CD8-positive, alpha-beta memory T cell (primary cell): ENCODE data around the gene SEC31A. TPM values are rescaled to one million over a fixed set of nuclear protein-coding genes. Genes with fewer than 3 reads are reported as not detected.
A peak's percentile ranks its signal among the peaks of the same experiment; 100 is the strongest.

Experiments
- CTCF ChIA-PET: fragments of 350-600 bp; sonication (Branson Sonifier 250); formaldehyde crosslinking; loops from one replicate; lab custom pipeline; 2021; ENCODE audit warnings: antibody characterized with exemption; lab: Charles Lee
- POLR2A ChIA-PET: fragments of 350-600 bp; sonication (Branson Sonifier 250); formaldehyde crosslinking; loops from one replicate; lab custom pipeline; 2021; ENCODE audit warnings: antibody characterized with exemption; lab: Charles Lee
- DNase-seq, 5 donors: peaks; one replicate each; pipeline versions ENCODE4 v3.0.0 to v3.0.0-alpha.2; 2020 to 2022; ENCODE audit warnings: mixed read lengths in 1 of 5
- H3K27ac ChIP-seq: one replicate; pipeline ENCODE4 v1.7.0; 2013; ENCODE audit warnings: low read depth, mild to moderate bottlenecking, low read length, moderate library complexity
- H3K27me3 ChIP-seq: 2 replicates; pipeline ENCODE4 v1.7.0; 2013; ENCODE audit warnings: low read length, mild to moderate bottlenecking; ENCODE audit not compliant: insufficient read depth, poor library complexity, severe bottlenecking
- H3K36me3 ChIP-seq: 2 replicates; pipeline ENCODE4 v1.7.0; 2013; ENCODE audit warnings: mild to moderate bottlenecking, low read length, moderate library complexity; ENCODE audit not compliant: insufficient read depth
- H3K4me1 ChIP-seq: 2 replicates; pipeline ENCODE4 v1.7.0; 2013; ENCODE audit warnings: mild to moderate bottlenecking, low read length, moderate library complexity; ENCODE audit not compliant: insufficient read depth
- H3K4me3 ChIP-seq: 2 replicates; pipeline ENCODE4 v1.7.0; 2013; ENCODE audit warnings: mild to moderate bottlenecking, low read length
- H3K9me3 ChIP-seq: 2 replicates; pipeline ENCODE4 v1.7.0; 2013; ENCODE audit warnings: mild to moderate bottlenecking, low read length
- H3K27ac Mint-ChIP-seq, 8 donors: one replicate each; pipeline ENCODE4 v1.8.0; 2020 to 2021; ENCODE audit warnings: mixed read lengths in 8 of 8, mild to moderate bottlenecking in 6 of 8, inconsistent platforms in 3 of 8, moderate library complexity in 3 of 8
- H3K27me3 Mint-ChIP-seq, 2 donors: one replicate each; pipeline ENCODE4 v1.8.0; 2020 to 2021; ENCODE audit warnings: mixed read lengths in 2 of 2, mild to moderate bottlenecking in 1 of 2, moderate library complexity in 1 of 2
- H3K36me3 Mint-ChIP-seq, 3 donors: one replicate each; pipeline ENCODE4 v1.8.0; 2020 to 2021; ENCODE audit warnings: mixed read lengths in 3 of 3, inconsistent platforms in 1 of 3, mild to moderate bottlenecking in 1 of 3
- H3K4me1 Mint-ChIP-seq, 3 donors: one replicate each; pipeline ENCODE4 v1.8.0; 2020 to 2021; ENCODE audit warnings: mixed read lengths in 3 of 3, inconsistent platforms in 1 of 3, mild to moderate bottlenecking in 1 of 3
- H3K4me3 Mint-ChIP-seq, 7 donors: one replicate each; pipeline ENCODE4 v1.8.0; 2020 to 2021; ENCODE audit warnings: mixed read lengths in 7 of 7, mild to moderate bottlenecking in 6 of 7, moderate library complexity in 4 of 7, inconsistent platforms in 2 of 7
- H3K9me3 Mint-ChIP-seq, 5 donors: one replicate each; pipeline ENCODE4 v1.8.0; 2020 to 2022; ENCODE audit warnings: mixed read lengths in 5 of 5, mild to moderate bottlenecking in 3 of 5, moderate library complexity in 2 of 5, inconsistent platforms in 1 of 5
- polyA plus RNA-seq: library from polyadenylated mRNA; unstranded; fragments of 300-500 nt; fragmentation: Illumina TruSeq; gene quantifications from one replicate; pipeline ENCODE4 v1.2.3, GENCODE V29; 2021
- total RNA-seq, 2 experiments: library from RNA; stranded (reverse); gene quantifications; one replicate each; pipeline ENCODE4 v1.2.3, GENCODE V29; 2021

Gene SEC31A, protein sequence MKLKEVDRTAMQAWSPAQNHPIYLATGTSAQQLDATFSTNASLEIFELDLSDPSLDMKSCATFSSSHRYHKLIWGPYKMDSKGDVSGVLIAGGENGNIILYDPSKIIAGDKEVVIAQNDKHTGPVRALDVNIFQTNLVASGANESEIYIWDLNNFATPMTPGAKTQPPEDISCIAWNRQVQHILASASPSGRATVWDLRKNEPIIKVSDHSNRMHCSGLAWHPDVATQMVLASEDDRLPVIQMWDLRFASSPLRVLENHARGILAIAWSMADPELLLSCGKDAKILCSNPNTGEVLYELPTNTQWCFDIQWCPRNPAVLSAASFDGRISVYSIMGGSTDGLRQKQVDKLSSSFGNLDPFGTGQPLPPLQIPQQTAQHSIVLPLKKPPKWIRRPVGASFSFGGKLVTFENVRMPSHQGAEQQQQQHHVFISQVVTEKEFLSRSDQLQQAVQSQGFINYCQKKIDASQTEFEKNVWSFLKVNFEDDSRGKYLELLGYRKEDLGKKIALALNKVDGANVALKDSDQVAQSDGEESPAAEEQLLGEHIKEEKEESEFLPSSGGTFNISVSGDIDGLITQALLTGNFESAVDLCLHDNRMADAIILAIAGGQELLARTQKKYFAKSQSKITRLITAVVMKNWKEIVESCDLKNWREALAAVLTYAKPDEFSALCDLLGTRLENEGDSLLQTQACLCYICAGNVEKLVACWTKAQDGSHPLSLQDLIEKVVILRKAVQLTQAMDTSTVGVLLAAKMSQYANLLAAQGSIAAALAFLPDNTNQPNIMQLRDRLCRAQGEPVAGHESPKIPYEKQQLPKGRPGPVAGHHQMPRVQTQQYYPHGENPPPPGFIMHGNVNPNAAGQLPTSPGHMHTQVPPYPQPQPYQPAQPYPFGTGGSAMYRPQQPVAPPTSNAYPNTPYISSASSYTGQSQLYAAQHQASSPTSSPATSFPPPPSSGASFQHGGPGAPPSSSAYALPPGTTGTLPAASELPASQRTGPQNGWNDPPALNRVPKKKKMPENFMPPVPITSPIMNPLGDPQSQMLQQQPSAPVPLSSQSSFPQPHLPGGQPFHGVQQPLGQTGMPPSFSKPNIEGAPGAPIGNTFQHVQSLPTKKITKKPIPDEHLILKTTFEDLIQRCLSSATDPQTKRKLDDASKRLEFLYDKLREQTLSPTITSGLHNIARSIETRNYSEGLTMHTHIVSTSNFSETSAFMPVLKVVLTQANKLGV
- total RNA-seq, result 100 to 1,000 TPM in 1 of 2 experiments, 10 to 100 TPM in 1; 87.3 to 100 TPM
- polyA plus RNA-seq, result 129 TPM

DNA sequence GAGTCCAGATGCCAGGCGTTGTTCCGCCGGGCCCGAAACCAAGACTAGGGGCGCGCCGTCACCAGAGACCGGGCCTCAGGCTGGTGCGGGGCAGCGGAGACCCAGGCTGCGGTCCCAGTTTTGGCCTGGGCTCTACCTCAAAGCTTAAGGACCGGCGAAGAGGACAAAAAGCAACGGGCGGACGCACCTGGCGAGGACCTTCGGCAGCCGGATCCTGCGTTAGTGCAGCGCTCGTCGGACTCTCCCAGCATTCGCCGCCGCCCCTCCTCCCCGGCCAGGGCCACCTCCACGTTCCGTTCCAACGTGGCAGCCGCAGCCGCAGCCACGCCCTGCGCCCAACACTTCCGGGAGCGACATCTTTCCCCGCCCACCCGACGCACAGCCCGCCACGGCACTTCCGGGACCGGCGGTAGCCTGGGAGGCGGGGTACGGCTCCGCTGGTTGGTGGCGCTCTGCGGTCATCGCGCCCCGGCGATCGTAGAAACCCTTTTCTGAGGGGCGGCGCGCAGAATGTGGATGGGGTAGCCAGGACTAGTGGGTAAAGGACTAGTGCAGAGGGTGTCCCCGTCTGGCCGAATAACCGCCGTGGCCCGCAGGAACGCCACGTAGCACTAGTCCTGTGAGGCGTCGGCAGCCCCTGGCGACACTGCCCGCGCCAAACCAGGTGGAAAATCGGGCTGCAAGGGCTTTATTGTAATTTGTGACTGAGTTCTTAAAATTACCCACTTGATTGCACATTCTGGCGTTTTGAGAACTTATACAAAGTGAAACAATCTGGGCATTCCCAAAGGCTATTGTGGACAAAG lies at the start of gene SEC31A:
TSS of gene SEC31A (minus strand) at position 253 of the 806 bp plus-strand sequence. CDS start 9,217 bp downstream, outside the sequence.
- peak within 1 kb of the TSS; percentile 98 to 99 (median 98) for H3K27ac Mint-ChIP-seq
- CTCF ChIA-PET, result interaction anchor here (1.3 kb wide), 1 partner anchor 9 kb away, joined by 4 read pairs; the partner anchor contains the start of gene THAP9
- H3K27me3 Mint-ChIP-seq, result no peaks in the 10 kb centered on the region
- H3K9me3 Mint-ChIP-seq, result no peaks in the 10 kb centered on the region
- Histone ChIP-seq H3K27ac (peak within 1 kb of the TSS; percentile 97), H3K4me3 (peak within 1 kb of the TSS; percentile 67), H3K9me3 (no peaks in the 10 kb centered on the region), H3K36me3 (peaks cover 3% of the 10 kb centered on the region), H3K4me1 (peaks cover 34% of the 10 kb centered on the region), H3K27me3 (no peaks in the 10 kb centered on the region)
- H3K4me1 Mint-ChIP-seq, result peaks cover 35 to 57% (median 51%) of the 10 kb centered on the region in 3 donors
- DNase-seq, result peak; percentile 95 to 98 (median 96)
- H3K4me3 Mint-ChIP-seq, result peak within 1 kb of the TSS; percentile 91 to 96 (median 95)
- peaks cover 6 to 42% (median 9%) of the 10 kb centered on the region in 3 donors for H3K36me3 Mint-ChIP-seq
- POLR2A ChIA-PET, result interaction anchor here (0.6 to 1.5 kb wide), 3 partner anchors 9 to 394 kb away, joined by 3 to 4 read pairs (median 4); partner anchors contain the start of genes COPS4, COQ2 and THAP9

DNA sequence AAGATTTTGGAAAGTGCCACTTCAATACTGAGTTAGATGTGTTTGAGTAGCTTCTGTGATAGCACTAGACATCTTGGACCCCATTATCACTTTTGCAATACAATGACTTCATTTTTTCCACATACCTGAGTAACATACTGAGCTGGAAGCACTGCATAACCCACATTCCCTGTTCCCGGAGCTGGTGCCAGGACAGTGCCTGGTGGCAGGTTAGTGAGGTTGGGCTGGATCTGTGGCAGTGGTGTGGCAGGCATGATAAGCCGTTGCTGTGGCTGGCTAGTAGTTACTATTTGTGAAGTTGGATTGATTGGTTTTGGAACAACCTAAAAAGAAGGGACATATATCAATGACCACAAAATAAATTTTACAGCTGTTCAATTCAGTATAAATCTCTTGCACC lies 48.5 kb upstream of the SEC31A start:
- no peak for DNase-seq
- H3K9me3 ChIP-seq, result no peaks in the 10 kb centered on the region
- Mint-ChIP-seq H3K9me3 (no peaks in the 10 kb centered on the region), H3K4me1 (peaks cover 0 to 6% (median 4%) of the 10 kb centered on the region in 3 donors), H3K27ac (peak overlapping the region in 1 of 8 donors; percentile 7), H3K4me3 (no peak overlapping the region), H3K27me3 (no peaks in the 10 kb centered on the region), H3K36me3 (peaks cover 9 to 82% (median 28%) of the 10 kb centered on the region in 3 donors)
- no peaks in the 10 kb centered on the region for H3K27me3 ChIP-seq
- no peaks in the 10 kb centered on the region for H3K4me1 ChIP-seq
- H3K36me3 ChIP-seq, result peaks cover 28% of the 10 kb centered on the region
- no peak overlapping the region for H3K4me3 ChIP-seq
- ChIA-PET CTCF (interaction anchor here (1.1 to 1.4 kb wide), 2 partner anchors 87 to 95 kb away, joined by 3 read pairs; partner anchors contain the start of gene COPS4), POLR2A (no interaction called here)
- H3K27ac ChIP-seq, result no peak overlapping the region

DNA sequence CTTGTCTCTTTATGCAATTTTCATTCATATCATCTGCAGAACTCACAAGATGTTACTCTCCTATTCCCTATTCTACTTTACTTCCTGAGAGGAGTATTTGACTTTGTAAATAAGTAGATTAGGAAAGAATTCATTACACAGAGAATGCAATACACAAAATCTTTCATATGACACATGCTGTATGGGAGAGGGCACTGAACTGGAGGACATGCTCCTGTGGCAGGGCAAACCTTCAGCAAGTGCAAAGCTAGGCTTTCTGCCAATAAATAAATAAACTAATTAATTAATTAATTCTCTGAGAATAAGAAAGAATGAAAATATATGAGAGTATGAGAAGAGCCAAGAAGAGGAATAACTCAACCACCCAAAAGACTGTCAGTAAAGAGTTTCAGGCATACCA lies 43.5 kb upstream of the SEC31A start:
- Mint-ChIP-seq H3K4me1 (no peaks in the 10 kb centered on the region), H3K9me3 (no peaks in the 10 kb centered on the region), H3K4me3 (no peak overlapping the region), H3K27me3 (no peaks in the 10 kb centered on the region), H3K36me3 (peaks cover 8 to 79% (median 24%) of the 10 kb centered on the region in 3 donors), H3K27ac (no peak overlapping the region)
- no peaks in the 10 kb centered on the region for H3K4me1 ChIP-seq
- ChIA-PET POLR2A (no interaction called here), CTCF (no interaction called here)
- H3K27ac ChIP-seq, result no peak overlapping the region
- no peaks in the 10 kb centered on the region for H3K9me3 ChIP-seq
- no peak overlapping the region for H3K4me3 ChIP-seq
- H3K36me3 ChIP-seq, result peaks cover 26% of the 10 kb centered on the region
- H3K27me3 ChIP-seq, result no peaks in the 10 kb centered on the region
- no peak for DNase-seq

DNA sequence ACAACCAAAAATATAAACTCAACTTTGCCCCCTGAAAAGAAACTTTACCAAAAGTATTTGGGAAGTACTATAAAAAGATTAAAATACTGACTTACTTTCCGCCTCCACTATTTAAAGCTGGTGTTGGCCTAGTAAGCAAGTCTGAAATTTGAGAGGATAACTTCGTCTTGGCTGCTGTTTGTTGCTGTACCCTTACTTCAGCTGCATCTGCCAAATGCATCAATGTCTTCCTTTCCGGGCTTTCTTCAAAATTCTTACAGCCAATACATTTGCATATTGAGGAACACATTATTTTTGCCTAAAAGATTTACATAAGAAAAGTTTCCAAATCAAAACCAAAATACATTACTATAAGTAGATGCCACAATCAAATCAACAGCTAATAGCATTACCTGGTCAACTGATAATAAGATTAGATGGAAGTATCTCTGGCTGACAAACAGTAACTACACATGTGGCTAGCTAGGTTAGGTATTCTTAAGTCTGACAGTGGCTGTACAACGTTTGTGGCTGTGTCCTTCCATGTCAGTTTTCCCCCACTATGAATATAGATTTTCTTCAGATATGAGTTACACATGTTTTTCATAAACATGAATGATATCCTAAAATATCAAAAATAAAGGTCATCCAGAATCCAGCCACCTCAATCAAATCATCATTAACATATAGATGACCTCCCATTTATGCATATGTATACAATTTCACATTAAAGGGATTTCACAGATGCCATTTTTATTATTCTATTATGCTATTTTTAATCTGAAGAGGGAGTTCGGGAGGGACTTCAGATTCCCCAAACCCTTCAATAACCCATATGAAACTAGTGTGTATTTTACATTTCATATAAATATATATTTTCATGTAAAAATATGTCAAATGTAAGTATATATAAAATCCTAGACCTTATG lies 40.1 kb upstream of the SEC31A start:
- POLR2A ChIA-PET, result interaction anchor here (1.2 kb wide), 1 partner anchor 30 kb away, joined by 3 read pairs; the partner anchor contains the start of gene THAP9
- Mint-ChIP-seq H3K9me3 (no peaks in the 10 kb centered on the region), H3K4me1 (no peaks in the 10 kb centered on the region), H3K27ac (peak overlapping the region in 1 of 8 donors; percentile 74), H3K27me3 (no peaks in the 10 kb centered on the region), H3K36me3 (peaks cover 8 to 64% (median 22%) of the 10 kb centered on the region in 3 donors), H3K4me3 (no peak overlapping the region)
- H3K9me3 ChIP-seq, result no peaks in the 10 kb centered on the region
- no peak overlapping the region for H3K27ac ChIP-seq
- H3K4me3 ChIP-seq, result no peak overlapping the region
- H3K36me3 ChIP-seq, result peaks cover 14% of the 10 kb centered on the region
- no peaks in the 10 kb centered on the region for H3K4me1 ChIP-seq
- DNase-seq, result no peak
- CTCF ChIA-PET, result no interaction called here
- H3K27me3 ChIP-seq, result no peaks in the 10 kb centered on the region

DNA sequence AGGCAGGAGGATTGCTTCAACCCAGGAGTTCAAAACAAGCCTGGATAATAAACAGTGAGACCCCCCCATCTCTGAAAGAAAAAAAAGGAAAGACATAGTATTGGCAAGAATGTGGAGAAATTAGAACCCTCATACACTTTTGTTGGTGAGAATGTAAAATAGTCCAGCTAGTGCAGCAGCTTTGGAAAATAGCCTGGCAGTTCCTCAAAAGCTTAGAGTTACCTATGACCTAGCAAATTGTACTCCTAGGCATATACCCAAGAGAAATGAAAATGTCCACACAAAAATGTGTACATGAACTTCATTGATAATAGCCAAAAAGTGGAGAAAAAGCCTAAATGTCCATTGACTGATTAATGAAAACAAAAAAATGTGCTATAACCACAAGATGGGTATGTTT lies 30.8 kb upstream of the SEC31A start:
- ChIA-PET POLR2A (no interaction called here), CTCF (no interaction called here)
- Histone ChIP-seq H3K9me3 (no peaks in the 10 kb centered on the region), H3K27me3 (no peaks in the 10 kb centered on the region), H3K36me3 (no peaks in the 10 kb centered on the region), H3K4me1 (no peaks in the 10 kb centered on the region), H3K27ac (no peak overlapping the region), H3K4me3 (no peak overlapping the region)
- H3K36me3 Mint-ChIP-seq, result peaks cover 0 to 15% (median 0%) of the 10 kb centered on the region in 3 donors
- no peaks in the 10 kb centered on the region for H3K4me1 Mint-ChIP-seq
- DNase-seq, result no peak
- H3K27me3 Mint-ChIP-seq, result no peaks in the 10 kb centered on the region
- H3K4me3 Mint-ChIP-seq, result no peak overlapping the region
- H3K27ac Mint-ChIP-seq, result peak overlapping the region in 1 of 8 donors; percentile 58
- no peaks in the 10 kb centered on the region for H3K9me3 Mint-ChIP-seq

DNA sequence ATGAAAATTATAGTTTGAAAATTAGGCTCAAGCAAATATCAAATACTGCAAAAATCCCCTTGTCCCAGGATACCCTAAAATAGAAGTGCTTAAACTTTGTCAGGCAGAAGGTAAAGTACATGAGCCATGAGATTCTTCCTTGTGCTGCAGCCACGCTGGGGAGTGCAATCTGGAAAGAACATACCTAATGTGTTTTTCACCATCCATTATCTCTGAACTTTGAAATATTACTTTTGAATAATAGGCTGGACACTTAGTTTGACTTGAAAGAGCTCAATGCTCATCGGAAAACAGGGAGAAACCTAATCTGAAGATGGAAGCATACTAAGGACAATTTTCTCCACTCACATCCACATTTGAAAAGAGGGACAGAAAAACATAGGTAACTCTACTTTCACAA lies 28.4 kb upstream of the SEC31A start:
- no peaks in the 10 kb centered on the region for H3K27me3 ChIP-seq
- H3K27me3 Mint-ChIP-seq, result no peaks in the 10 kb centered on the region
- no peaks in the 10 kb centered on the region for H3K9me3 ChIP-seq
- no peak overlapping the region for H3K27ac ChIP-seq
- H3K4me3 Mint-ChIP-seq, result no peak overlapping the region
- H3K27ac Mint-ChIP-seq, result peak overlapping the region in 1 of 8 donors; percentile 22
- H3K4me1 Mint-ChIP-seq, result no peaks in the 10 kb centered on the region
- ChIA-PET CTCF (no interaction called here), POLR2A (no interaction called here)
- no peaks in the 10 kb centered on the region for H3K4me1 ChIP-seq
- no peaks in the 10 kb centered on the region for H3K9me3 Mint-ChIP-seq
- no peak overlapping the region for H3K4me3 ChIP-seq
- peaks cover 0 to 13% (median 0%) of the 10 kb centered on the region in 3 donors for H3K36me3 Mint-ChIP-seq
- no peaks in the 10 kb centered on the region for H3K36me3 ChIP-seq
- no peak for DNase-seq
